Middle frontal gyrus (tissue), 1 donor: ENCODE results near the gene KCNQ1OT1.

Source experiments
- DNase-seq: peaks from one replicate; pipeline ENCODE4 v3.0.0-alpha.2; 2015; ENCODE audit warnings: low spot score; ENCODE audit errors: extremely low spot score

The KCNQ1OT1 gene

DNA sequence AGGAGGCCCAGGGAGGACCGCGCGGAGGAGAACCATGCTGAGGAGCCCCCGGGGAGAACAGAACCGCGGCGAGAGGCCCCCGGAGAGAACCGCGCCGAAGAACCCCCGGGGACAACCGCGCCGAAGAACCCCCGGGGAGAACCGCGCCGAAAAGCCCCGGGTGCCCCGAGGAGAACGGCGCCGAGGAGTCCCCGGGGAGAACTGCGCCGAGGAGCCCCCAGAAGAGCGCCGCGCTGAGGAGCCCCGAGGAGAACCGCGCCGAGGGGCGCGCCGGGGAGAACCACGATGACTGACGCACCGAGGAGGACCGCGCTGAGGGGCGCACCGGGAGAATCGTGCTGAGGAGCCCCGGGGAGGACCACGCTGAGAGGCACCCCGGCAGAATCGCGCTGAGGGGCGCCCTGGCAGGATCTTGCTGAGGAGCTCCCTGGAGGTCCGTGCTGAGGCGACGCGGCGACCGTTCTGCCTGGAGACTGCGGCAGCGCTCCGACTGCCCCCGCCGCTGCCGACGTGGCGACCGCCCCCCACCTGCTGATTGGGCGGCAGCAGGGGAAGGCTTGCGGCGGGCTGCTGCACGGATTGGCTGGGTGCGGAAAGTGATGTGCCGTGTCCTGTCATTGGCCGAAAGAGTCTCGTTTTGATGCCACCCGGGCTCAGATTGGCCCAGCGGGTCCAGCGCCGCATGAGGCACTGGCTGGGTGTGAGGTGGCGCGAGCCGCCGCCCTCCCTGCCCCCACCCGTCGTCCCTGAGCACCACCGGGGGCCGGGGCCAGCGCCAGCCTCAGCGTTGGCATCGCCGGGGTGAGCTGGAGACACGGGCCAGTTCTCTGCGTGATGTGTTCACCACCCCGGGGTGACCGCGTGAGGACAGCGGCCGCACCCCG lies at the start of gene KCNQ1OT1:
Gene KCNQ1OT1, minus strand, starts transcription at position 464 of the 884 bp plus-strand sequence.
- DNase-seq, result peak; percentile 84

DNA sequence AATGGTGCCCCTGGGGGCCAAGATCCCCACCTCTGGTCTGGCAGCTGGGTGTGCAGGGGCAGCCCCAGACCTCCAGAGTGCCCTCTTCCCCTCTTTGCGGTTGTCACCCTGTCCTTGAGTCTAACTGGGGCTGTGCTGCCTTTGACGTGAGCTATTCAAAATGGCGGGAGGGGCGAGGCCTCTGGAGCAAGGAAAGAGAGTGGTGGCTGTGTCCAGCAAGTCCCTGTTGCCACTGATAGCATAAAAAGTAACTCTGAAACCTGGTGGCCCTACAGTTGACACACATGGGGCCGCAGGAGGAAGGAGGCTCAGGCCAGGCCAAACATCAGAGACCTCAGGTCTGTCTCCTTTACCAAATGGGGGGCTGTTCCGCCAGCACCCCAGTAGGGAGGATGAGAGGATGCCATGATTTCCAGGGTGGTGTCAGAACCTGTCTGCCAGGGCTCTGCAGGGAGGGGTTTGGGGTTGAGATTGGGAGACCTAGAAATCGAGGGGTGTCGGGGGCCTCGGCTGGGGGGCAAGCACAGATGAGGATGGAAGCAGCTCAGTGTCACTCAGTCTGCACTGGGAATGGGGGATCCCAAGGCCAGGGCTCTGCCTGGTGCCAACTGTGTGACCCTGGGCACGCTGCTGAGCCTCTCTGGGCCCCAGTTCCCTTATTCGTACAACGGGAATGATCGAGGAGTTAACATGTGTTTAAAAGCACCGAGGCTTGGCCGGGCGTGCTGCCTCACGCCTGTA lies 49.2 kb upstream of the KCNQ1OT1 start:
- DNase-seq, result no peak

DNA sequence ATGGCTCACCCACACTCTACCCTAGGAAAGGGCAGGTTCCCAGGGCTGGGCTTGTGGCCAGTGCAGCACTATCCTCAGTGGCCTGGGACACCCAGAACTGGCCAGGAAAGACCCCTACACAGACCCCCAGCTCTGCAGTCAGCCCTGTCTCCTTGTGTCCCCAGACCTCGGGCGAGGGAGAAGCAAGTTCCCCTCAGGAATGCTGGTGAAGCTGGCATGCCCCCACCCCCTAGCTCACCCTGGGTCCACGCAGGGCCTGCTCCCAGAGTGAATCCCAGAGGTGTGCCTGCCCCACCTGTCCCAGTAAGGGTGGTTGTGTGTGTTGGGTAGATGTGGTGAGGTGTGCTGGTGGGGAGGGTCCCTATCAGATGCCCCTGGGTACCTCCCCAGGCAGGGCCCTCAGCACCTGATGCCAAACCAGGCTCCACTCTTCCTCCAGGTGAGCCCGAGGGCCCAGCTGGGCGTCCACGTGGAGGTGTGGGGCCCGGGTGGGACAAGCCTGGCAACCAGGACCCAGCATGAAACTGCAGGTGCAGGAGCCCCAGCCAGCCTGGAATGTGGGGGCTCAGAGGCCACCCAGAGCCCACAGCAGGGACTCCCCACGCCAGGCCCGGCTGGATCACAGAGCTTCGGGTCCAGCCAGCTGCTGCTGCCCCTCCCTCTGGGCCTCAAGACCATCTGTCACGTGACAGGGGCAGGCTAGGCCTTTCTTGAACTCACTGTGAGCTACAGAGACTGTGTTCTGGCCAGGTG lies 48.4 kb upstream of the KCNQ1OT1 start:
- DNase-seq, result no peak

DNA sequence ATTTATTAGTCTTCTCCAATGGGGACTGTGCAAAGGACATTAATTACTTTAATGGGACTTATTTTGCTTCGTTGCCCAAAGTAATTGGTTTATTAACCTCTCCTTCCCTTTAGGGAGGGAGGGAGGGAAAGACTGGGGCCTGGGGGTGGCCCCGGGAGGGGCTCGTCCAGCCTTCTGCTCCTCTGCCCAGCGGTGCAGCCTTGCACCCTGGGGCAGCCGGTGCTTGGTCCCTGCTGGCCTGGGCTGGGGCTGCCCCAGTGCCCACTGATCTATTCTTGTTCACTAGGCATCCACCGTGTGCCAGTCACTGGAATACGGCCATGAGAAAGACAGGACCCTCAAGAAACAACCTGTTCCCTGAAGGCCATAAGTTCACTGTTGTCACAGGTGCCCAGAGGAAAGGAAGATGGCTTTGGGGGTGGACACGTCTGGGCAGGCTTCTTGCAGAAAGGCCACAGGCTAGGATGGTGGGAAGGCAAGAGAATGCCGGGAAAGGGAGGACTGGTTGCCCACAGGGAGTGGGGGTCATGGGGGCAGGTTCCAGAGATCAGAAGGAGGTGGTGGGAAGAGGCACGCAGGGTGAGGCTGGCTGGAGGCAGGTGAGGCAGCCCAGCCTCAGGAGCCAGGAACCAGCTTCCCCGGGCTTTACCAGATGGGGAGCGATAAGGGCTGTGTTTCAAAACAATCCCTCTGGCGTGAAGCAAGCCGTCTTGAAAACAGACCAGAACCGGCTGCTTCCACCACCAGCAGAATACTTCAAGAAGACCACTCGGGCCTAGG lies 47.6 kb upstream of the KCNQ1OT1 start:
- no peak for DNase-seq

DNA sequence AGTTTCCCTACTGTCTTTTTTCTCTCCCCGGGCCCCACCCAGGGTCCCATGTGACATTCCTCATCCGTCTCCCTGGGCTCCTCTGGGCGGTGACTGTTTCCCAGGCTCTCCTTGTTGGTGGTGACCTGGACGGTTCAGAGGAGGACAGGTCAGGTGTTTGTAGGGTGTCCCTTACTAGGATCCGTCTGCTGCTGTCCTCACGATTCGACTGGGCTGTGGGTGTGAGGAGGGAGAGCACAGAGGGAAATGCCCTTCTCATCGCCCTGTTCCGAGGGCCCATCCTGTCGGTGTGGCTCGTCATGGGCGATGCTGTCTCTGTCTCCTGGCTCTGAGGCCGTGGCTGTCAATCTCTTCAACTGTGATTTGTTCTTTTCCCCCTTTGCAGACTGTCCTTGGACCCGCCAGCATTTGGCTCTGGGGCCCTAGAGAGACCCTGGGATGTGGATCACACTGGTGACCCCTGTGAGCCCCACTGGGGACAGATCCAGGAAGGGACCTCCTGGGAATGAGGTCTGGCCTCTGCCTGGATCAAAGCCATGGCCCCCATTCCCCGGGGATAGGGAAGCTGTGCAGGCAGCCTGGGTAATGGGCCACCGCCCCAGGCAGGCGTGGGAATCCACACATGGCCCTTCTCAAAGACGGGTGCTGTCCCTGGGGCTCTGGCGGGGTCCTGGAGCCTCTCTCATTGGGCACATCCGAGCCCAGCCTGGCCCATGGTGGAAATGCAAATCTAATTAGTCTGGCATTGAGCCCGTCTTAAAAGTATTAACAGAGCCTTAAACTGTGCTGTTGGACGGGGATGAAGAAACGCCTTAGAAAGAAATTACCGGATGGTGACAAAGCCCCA lies 46.8 kb upstream of the KCNQ1OT1 start:
- no peak for DNase-seq

DNA sequence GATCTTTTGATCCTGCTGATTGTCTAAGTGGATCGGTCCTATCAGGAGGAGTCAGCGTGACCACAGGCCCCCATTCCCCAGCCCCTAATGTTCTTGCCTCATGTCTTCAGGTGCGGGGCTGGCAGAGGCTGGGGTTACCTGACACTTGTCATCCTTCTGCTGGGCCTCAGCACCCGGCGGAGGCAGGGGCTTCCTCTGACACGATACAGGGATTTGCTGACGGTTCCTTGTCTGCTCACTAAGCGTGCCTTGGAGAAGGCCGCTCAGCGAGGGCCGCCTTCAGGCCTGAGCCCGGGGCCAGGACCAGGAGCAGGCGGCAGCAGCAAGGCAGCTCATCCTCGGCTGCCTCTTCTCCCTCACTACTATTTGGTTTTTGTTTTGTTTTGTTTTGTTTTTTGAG lies 45.7 kb upstream of the KCNQ1OT1 start:
- DNase-seq, result no peak

DNA sequence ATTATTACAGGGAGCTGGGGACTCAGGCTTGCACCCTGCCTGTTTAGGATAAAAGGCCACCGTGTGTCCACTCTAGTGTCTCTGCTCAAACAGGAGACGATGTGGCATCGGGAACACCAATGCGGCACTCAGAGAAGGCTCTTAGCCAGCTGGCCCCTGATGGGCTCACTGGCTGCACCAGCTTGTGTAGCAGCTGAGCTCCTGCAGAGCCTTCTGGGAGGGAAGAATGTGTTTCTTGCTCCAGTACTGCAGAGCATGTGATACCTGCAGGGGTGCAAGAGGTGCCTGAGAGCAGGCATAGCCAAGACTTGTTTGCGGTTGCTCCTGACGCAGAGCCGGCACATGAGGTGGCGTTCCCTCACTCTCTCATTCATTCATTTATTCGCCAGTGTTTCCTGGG lies 44.4 kb upstream of the KCNQ1OT1 start:
- DNase-seq, result no peak

DNA sequence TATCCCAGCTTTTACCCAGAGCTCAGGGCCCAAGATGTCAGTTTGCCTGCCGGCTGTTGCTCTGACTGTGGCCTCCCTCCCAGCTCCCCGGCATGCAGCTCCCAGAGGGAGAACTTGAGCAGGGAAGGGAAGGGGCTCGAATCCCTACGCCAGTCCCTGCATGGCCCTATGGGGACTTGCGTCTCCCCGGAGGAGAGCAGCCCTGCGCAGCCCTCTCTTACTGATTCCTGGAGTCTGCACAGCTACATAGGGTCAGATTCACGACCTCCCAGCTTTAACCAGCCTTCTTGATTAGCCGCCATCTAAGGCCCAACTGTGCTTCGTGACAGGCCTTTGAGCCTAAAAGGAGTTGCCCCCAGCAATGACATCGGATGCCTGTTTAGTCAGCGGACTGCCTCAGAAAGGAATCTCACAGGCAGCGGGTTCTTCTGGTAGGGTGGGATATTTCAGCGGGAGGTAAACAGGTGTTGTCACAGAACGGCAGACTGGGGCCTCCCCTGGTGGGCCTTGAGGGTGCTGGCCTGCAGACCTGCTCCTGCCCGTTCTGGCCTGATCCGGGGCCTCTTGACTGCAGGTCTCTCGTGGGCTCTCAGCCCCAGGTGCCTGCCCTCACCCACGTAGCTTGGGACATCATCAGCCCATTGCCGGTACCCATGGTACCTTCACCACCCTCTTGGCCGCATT lies 43.8 kb upstream of the KCNQ1OT1 start:
- no peak for DNase-seq

DNA sequence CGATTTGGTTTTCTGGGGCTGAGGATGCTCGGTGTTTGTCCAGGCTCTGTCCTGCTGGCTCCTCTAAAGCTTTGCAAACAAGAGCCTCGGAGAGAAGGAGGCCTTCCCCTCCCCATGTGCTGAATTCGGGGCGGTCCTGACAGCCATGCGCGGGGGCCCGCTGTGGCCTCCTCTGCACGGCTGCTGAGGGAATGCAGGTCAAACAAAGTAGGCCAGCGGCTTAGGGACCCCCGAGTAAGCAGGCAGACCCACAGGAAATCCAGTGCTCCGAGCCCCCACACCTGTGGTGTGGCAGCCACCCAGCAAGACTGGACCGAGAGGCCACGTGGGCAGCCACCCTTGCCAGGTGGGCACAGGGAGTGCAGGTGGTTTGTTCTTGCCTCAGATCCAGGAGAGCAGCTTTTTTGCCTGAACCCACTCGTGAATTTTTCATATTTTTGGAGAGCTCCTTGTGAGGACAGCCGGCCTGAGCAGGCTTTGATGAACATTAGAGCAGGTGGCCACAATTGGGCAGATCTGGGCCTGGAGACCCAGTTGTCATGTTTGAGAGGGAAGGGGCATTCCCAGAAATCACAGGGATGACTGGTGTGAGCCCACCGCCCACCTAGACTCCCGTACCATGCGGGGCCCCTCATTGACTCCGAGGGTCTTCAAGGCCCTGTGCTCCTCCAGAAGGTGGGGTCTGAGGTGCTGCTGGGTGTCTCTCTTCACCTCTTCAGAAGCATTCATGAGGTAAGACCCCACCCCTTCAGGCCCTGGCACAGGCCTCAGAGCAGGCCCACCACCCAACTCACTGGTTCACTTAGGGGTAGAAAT lies 43.0 kb upstream of the KCNQ1OT1 start:
- DNase-seq, result no peak

DNA sequence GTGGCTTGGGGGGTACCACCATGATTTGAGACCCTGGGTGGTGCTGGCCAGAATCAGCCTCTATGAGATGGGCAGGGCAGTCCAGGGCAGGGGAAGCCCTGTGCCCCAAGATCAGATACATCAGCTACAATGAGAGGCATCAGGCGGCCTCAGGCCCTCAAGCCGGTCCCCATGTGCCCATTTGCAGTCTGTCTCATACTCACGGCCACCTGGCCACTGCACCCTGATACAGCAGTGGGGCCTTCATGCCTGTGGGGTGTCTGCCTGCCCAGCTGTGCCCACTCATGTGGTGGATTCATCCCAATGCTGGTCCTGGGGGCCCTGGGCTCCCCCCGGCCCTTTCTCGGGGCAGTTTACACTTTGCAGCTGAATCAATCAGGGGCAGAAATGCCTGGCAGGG lies 42.4 kb upstream of the KCNQ1OT1 start:
- DNase-seq, result no peak

DNA sequence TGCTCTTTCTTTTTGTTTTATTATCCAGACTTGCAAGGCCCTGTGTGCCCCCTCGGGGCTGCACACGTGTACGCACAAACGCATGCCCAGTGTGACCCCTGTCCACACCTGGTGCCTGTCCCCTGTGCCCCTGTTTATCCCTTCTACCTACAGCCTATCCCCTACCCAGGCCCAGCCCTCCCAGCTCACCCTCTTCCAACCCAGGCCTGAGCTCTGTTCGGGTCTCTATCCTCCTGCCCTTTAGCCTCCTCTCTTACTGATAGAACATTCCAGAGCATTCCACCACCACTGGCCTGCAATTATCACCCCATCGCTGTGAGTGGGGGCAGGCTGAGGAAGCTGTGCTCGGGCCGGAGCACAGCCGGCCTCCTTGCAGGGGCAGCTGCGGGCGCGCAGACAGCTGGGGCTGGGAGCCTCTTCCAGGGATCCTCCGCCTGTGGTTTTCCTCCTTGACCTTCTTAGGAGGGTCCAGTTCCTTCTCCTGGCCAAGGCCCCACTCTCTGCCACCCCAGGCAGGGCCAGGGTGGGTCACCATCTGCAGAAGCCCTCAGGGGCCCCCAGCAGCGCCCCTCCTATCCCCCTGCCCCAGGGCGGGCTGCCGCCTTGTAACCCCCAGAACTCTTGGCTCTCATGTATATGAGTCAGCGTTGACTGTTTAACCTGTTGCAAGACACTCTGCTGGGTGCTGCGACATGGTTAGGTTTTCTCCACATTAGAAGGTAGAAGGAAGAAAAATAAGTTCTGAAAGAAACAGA lies 41.8 kb upstream of the KCNQ1OT1 start:
- no peak for DNase-seq

DNA sequence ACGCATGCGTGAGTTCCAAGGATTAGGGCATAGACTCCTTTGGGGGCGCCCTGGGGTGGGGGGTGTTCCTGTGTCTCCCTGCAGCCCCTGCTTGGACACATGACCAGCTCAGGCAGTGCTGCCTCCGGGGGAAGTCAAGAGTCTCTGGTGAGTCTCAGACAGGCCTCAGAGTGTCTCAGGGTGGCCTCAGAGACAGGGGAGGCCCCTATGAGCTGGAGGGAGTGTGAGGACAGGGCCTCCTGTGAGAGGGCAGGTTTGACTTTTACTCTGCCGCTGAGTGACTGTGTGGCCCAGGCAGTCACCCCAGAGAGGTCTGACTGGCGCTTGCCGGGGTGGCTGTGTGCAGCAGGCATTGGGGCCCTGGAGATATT lies 41.2 kb upstream of the KCNQ1OT1 start:
- DNase-seq, result no peak

DNA sequence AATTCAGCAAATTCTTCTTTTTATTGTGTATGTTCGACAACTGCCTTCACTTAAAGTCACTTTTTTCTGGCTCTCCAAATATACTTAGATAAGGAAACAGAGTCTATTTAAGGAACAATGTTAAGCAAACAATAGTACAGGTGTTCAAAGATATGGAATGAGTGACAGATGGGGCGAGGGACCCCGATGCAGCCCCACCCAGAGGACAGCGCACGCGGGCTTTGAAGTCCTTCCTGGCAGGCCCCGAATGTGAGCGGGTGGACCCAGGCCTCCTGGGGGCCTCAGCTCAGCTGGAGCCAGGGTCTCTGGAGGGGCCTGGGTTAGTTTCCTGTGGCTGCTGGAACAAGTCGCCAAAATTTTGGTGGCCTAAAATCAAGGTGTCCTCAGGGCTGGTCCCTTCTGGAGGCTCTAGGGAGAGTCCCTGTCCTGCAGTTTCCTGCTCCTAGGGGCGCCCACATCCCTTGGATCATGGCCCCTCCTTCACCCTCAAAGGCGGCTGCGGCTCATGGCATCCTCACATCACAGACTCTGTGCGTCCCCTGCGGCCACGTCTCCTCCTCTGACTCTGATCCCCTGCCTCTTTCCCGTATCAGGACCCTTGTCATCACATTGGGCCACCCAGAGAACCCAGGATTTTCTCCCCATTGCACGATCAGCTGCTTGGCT lies 40.6 kb upstream of the KCNQ1OT1 start:
- no peak for DNase-seq

DNA sequence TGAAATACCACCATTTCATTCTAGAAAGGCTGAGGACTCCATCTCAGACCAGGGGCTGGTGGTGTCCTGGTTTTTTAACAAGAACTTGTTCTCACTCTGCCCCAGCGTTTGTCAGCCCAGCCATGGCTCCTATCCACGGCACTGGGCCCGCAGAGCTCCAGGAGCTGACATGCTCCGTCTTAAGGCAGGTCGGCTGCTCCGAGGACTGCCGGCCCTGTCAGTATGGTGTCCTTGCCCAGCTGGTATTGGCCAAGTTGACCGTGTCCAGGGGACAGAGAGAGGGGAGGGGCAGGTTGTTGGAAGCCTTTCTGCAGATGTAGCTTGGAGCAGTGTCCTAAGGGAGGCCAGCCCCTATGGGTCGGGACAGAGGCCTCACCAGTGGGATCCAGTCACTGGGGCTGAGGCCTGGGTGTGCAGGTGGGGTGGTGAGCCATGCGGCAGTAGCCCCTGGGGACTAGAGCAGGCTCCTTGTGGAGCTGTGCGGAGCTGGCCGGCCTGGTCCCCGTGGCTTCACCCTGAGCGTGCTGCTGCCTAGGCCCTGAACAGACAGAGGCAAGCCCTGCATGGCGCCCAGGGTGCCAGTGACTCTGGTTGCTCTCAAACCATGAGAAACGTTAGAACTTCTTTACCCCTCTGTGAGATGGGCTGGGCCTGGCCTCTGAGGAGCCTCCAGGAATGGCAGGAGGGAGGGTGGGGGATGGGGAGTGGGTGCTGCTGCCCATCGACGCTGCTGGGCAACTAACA lies 39.9 kb upstream of the KCNQ1OT1 start:
- DNase-seq, result no peak

DNA sequence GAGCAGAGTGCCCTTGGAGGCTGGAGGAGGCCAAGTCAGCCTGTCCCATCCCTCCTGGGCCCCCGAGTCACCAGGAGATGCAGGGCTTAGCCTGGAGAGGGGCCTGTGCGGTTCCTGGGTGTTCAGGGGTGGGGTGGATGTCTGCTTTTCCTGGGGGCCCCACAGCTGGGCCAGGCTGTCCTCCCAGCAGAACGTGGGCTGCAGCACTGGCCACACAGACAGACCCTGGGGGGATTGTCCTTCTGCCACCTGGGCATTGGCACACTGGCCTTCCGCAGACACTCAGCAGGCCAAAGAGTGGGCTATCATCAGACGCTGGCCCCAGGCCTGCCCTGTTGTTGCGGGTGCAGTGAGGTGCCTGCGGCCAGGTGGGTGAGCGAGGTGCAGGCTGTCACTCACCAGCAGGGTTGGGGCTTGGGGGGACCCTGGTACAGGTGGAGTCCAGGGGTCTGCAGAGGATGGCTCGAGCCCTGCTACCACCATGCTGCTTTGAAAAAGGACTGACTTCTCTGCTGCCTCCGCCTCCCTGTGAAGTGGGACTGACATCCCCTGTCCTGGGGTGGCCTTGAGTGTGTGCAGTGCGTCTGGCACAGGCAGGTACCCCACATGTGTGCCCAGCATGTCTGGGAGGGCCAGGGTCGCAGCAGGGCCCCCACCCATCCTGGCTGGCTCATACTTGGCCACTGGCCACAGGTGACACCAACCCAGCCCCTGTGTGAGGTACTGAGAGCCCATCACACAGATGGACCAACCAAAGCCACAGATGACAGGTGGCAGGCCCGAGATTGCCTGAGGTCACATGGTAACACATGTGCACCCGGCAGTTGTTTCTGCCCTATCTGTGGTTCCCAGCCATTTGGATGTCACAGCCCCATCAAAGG lies 39.0 kb upstream of the KCNQ1OT1 start:
- no peak for DNase-seq

DNA sequence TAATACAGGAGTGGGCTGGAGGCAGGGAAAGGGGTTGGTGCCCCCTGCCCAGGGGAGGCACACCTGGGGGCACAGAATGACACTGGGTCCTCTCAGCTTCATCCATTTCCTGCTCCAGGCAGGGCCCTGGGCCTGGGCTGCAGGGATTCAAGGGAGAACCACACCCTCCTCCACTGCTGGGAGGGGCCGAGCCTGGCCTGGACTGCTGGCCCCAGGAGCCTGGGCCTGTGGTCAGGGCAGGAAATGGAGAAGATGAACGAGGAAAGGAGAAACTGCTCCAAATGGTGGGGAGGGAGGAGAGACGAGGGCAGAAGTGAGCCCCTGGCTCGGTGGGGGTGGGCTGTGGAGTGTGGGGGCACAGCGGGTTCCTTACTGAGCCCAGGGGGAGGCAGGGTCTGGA lies 38.1 kb upstream of the KCNQ1OT1 start:
- no peak for DNase-seq
